HG03135 (cell line): ENCODE measurements around the gene EXOC4.

ENCODE experiments used
- ATAC-seq: cut with Tn5 transposase; IDR thresholded peaks from one replicate; pipeline ENCODE4 v1.9.1; 2021; ENCODE audit warnings: mild to moderate bottlenecking, moderate library complexity; ENCODE audit not compliant: unreplicated experiment

The EXOC4 gene

DNA sequence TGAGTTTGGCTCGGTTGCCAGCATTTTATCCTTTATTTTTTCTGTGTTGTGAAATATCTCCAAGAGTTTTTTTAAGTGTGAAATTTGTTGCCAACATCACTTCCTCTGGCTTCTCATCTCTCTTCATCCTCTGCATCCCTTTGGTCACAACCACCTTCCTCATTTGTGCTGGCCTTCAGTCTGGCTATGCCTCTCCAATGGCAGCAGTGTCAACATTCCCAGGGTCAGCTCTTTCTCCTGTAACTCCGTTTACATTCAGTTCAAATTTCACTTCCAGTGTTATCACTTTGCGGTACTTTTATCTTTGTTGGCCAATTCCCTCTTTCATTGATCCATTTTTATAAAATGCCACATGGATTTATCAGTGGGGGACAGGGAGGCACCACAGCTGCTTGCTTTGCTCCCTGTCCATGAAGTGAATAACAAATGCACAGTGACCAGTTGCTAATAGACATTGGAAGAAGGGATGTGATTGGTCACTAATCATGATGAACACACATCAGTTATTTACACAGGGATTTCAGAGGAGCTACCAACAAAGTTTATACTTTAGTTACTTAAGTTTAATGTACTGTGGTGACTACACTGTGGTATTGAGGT lies 562.8 kb downstream of the EXOC4 start:
- ATAC-seq: no peak

DNA sequence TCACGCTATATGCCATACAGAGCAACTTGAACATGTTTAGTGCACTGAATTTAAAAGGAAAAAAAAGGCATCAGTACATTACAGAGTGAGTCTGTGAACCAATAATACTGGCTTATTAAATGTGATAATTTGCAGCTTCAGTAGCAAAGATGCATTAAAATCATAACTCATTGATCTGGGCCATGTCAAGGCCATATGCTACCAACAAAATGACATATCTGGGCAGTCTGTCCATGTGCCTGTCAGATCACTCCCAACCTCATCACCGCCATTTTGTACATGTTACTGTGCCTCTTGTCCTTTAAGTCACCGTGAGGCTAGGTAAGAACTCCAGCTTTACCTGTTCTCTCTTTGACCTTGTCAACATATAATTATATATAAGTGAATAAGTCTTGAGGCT lies 566.8 kb downstream of the EXOC4 start:
- ATAC-seq: no peak

DNA sequence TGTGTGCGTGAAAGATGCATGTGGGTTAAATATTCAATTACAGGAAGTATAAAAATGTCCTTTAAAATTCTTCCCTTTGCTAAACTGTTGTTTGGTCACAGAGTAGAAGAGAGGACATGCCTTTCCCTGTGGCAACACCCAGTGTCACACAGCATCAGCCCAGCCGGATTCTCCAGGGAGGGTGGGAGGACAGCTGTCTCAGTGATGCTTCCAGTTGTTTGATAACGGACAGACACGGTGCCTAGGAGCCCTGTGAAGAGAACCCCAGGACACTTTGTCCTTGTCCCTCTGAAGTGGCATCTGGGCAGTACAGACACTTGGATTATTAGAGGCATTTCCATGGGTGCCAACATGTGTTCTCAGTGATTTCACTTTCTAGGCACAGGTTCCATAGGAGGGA lies 567.7 kb downstream of the EXOC4 start:
- no peak for ATAC-seq

DNA sequence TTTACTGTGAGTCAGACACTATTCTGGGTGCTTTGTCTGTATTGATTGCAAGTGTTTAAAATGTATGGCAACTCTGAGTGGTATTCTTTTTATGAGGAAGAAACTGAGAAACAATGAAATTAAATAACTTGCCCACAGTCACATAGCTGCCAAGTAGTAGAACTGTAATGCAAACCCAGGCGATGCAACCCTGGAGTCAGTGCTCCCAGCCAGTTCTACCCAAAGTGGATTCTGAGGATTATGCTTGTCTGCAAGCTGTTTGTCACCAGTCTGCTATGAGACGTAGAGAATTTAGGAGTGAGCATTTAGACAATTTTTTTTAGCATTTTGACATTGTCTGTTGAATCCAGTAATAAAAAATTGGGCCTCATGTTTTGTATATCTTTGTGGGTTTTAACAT lies 568.3 kb downstream of the EXOC4 start:
- ATAC-seq: no peak

DNA sequence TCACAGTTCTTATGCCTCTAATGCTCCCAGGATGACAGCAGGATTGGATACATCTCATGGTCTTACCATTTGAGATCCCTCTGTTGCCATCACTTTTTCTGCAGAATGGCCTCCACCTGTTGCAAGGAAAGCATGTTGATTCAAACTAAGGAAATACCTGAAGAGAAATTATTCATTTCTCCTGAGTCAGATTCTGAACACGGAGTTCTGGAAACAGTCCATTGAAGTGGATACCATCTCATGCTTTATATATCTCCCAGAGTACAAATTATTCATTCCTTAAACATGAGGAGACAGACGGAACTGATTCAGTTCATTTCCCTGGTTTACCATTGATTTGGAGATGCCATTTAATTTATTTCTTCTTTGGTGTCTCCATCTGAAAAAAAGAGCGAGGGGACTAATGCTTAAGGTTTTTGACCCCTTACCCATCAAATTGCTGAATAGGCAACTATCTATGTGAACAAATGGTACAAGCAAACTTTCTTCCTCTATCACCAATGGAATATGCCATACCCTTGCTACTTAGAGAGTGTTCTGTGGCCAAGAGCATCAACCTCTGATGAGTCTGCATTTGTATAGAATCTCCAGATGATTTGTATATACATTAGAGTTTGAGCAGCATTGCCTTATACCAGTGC lies 569.2 kb downstream of the EXOC4 start:
- no peak for ATAC-seq

DNA sequence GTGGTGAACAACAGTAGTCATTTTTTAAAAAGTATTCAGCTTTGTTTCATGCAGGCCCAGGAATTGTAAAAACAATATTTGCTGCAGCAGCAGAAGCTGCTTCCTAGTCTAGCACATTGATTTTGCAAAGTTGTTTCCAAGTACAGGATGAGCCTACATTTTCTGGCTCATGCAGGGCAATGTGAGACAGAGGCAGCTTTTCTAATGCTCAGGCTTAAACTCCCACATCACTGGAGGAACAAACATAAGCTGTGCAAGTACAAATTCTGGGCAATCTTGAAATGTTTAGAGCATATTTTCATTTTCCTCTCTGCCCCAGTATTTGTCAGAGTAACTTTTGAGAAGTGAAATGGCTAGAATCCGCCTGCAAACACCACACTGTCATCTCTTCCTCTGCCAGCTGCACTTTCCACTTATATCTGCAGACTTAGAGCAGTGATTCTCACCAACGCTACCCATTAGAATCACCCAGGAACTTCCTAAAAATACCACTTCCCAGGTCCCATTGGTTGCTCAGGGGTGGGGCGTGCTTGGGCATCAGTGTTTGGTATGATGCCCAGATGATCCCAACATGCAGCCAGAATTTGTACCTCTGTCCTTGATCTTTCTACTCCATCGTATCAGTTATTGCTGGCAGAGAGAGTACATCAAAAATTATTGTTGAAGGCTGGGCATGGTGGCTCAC lies 570.1 kb downstream of the EXOC4 start:
- no peak for ATAC-seq

DNA sequence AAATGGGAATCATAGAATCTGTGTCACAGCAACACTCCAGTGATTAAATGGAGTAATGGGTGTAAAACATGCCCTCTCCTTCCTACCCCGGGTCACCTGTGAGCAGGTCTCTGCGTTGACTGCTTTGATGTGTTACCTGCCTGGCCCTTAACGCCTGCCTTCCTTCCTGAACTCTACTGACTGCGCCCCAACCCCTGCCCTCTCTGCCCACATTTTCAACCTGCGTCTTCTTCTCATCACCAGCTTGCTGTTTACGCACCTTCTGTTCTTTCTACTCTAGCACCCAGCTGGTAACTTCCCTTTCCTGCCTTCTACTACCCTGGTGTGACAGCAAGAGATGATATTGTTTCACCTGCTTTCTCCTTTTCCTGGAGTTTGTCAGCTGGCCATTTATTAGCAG lies 571.3 kb downstream of the EXOC4 start:
- no peak for ATAC-seq

DNA sequence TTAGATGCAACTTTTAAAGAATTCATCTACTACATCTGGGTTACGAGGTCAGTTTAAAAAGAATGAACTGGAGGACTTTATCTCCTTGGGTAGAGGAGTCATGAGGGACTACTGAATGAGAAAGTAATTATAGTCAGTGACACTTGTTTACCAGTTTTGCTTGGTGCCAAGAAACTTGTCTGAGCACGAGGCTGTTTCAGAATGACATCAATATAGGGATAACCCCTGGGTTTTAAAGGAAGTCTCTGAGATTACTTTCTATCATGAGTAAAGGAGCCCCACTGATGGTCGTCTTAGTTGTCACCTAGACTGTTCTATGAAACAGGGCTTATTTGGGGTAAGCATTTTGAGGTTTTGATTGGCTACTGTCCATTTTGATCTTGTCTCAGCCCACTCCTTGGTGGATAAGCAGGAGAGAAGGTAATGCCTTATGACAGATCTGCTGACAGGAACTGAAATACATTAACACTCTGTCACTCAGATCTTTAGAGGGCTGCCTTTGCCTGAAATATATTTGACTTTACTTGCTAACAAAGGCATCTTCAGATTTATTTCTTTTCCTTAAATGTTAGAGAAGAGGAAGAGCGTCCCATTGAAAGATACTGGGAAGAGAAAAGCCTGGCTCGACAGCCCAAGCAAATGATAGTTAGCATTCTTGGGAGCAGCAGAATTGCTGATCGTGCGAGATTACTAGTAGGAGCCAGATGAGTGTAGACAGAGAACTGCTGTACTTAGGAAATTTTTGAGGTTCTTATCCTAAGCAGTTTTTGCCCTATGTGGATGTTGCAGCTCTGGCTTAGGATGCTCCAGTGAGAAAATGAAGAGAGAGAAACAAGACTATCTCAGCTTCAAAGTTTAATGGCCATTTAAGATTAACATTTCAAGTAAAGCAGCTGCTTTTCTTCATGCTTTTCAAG lies 575.1 kb downstream of the EXOC4 start:
- ATAC-seq: no peak

DNA sequence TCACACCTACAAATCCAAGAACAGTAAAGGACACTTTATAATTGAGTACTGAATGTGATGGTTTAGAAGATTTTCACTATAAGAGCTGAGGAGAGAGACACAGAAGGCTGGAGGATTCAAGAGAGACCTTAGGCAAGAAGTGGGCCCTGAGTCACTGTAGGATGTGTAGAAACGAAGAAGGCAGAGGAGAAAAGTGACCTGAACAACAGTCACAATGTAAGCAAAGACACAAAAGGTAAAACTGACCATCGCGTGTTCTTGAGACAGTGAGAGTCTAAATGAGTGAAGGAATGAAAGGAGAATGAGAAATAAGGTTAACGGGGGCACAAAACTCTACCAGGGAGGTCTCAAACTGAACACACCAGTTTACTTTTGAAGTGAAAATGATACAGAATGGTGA lies 576.0 kb downstream of the EXOC4 start:
- no peak for ATAC-seq

DNA sequence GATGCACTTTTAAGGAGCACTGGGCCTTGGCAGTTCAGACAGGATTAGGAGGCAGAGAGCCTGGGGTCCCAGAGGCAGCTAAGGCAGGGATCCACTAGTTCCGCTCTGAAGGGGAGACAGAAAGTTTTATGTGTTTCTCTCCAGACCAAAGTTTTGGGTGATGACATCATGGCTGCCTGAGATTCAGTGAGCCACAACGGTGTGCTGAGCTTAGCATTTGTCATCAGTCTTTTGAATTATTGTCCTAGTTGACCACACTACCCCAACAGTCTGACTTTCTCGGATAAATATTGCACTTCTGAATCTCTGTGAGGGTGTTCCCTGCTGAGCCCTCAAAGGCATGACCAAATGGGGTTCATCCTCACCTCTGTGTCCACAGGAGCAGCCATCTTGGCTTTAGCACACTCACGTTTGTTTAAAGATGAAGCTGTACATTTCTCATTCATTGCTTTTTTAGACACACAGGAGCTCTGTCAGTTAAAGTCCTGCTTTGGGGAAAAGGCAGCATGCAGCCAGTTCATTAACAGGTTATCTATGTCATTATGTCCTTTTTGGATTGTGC lies 576.5 kb downstream of the EXOC4 start:
- no peak for ATAC-seq

DNA sequence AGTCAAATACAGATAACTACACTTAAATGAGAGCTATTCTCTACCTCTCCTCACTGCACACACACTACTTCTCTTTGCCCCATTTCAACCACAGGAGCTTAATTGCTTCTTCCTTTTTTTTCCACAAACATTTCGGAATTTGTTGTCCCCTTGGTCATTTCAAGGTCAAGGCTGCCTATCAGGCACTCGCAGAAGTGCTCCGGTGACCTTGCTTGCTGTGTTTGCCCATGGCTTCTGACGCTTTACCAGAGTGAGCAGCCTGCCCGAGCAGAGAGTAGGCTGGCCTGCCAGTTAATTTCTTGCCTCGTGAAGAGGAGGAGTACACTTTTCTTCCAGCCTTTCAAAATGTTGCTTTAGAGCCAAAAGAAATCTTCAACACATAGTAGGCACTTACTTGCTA lies 577.2 kb downstream of the EXOC4 start:
- no peak for ATAC-seq

DNA sequence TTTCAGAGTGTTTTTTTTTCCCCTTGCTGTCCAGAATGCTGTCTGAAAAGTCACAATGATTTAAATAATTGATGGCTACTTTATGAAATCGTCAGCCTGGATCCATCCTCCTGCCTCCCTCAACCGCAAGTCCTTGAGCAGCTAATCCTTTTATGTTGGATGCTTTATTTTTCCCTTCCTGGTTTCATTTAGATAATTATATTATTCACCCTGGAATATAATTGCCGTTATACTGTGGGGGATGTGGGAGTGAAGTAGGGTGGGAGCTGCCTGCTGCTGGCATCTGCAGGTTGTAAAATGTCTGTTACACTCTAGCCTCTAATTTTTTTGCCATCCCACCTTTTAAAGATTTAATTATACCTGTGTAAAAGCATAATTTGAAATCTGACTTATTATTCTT lies 583.8 kb downstream of the EXOC4 start:
- no peak for ATAC-seq

DNA sequence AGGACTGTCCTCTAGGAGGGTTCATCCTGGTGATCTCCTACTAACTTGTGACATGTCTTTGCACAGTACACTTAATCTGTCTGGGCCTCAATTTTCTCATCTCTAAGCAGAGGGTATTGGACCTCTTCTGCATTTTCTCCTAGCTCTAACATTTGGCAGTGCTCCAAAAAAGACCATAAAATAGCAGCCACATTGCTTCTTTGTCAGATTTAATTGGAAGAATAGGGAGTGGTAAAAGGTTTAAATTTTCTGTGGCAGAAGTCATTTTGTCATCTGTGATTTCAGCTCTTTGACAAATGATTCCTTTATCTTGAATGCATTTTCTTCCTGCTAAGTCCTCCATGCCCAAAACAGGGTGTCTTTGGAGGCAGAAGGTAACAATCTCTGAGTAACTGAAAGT lies 584.3 kb downstream of the EXOC4 start:
- no peak for ATAC-seq

DNA sequence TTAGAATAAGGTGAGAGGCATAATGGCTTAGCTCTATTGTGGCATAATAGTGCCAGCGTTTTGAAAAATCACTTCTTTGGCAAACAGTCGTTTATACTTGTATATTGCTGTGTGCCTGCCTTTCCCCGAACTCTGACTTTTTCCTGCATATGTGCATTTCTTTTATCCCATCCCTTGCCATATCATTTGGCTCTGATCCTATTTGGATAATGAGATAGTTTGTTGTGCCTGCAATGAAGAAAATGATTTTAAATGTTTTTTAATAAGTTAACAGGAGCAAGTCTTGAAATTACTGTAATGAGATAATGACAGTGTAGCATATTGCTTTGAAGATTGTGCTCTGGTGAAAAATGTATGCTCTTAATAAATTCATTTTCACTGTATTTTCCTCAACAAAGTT lies 586.2 kb downstream of the EXOC4 start:
- no peak for ATAC-seq

DNA sequence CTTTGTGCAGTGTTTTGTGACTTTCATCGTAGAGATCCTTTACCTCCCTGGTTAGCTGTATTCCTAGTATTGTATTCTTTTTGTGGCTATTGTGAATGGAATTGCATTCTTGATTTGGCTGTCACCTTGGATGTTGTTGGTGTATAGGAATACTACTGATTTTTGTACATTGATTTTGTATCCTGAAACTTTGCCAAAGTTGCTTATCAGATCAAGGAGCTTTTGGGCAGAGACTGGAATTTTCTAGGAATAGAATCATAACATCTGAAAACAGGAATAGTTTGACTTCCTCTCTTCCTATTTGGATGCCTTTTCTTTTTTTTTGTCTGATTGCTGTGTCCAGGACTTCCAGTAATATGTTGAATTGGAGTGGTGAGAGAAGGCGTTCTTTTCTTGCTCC lies 590.5 kb downstream of the EXOC4 start:
- ATAC-seq: no peak

DNA sequence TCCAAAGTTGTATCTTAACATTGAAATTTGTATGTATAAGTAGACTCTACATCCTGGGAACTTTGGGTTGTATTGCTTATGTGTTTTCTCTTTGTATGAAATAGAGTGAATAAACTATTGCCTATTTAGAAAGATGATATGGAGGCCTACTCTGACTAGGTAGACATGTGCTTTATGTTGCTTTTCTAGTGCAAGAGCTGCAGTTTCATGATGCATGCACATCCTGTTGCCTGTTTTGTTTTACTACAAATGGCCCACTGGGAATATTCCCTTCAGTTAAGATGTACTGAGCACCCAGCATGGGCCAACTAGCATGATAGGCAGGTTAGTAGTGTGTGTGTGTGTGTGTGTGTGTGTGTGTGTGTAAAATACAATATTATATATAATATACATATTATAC lies 592.1 kb downstream of the EXOC4 start:
- no peak for ATAC-seq

DNA sequence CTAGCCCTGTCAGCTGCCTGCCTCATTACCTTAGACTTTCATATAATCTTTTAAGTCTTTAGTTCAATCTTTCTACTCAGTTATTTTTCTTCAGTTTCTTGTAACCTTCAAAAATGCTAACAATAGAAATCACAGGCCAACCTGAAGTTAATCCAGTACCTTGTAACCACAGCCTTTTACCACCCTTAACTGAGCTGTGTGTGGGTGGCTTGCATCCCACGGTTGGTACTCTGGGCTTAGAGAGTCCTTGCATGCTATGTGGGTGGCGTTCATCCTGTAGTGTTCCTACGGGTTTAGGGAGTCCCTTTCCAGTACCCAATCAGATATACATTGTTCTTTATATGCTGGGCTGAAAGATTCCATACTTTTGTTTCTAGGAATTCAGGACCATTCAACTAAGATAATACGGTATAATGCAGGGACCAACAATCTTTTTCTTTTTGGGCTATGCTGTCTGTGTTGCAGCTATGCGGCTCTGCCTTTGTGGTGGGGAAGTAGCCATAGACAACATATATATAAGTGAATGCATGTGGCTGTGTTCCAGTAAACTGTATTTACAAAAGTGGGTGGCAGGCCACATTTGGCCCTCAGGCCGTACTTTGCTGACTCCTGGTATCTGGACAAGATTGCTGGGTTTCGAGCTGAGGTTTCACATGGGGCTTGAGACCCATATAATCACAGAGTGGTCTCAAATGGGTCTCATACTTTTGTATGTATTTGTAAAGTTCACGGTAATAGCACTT lies 593.5 kb downstream of the EXOC4 start:
- no peak for ATAC-seq

DNA sequence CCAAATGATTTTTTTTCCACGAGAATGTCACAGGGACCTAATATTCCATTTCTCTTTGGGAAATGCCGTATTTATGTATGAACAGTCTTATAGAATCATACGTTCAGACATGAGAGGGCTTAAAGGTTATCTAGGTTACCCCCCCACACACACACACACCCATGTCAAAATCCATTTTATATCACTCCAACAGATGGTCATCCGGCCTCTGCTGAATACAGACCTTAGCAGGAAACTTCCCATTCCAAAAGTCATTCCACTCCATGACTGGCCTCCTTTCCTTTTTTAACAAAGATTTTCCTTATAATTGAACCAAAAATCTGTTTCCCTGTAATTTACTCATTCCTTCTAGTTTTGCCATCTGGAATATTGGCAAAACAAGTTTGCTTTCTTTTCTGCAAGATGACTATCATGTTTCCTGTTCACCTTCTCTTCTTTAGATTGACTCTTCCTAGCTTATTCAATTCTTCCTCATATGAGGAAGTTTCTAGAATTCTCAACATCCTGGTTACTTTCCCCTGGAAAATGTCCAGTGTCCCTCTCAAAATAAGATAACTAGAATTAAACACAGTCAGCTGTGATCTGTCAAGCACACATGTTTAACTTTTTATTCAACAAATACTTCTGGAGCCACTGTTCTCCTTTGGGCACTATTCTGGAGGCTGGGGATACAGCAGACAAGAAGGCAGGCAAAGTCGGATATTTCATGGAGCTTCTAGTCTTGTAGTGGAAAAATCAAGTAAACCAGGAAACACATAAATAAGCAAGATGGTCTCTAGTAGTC lies 597.8 kb downstream of the EXOC4 start:
- no peak for ATAC-seq

DNA sequence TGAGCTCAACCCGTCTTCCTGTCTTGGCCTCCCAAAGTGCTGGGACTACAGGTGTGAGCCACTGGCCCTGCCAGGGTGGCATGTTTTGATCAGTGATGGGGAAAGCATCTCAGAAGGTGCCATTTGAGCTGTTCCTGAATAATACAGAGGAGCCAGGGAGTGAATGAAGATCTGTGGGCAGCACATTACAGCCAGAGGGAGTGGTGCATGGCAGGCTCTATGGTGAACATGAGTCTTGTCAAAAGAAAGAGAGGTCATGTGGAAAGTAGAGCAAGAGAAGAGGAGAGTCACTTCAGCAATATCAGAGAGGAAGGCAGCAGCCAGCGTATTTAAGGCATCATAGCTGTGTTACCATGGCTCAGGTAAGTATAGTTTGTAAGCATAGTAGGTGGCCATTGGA lies 598.5 kb downstream of the EXOC4 start:
- ATAC-seq: no peak
